ENCODE measurements around the gene LDLRAD4.

Gene LDLRAD4

GRCh38 chr18:13585379-13586153 lies 367.0 kb downstream of the LDLRAD4 start:
- H3K4me3 ChIP-seq (ENCODE audit: low read depth, low read length) = no peak overlapping the region
- no peak for DNase-seq (ENCODE audit: low read depth)
- TF ChIP-seq CTCF (conservative IDR thresholded peaks at IDR 0.05; ENCODE audit: low read depth, low read length) = no peak

GRCh38 chr18:13587001-13587400 lies 368.4 kb downstream of the LDLRAD4 start:
- TF ChIP-seq CTCF (conservative IDR thresholded peaks at IDR 0.05; ENCODE audit: low read depth, low read length) = no peak
- DNase-seq (ENCODE audit: low read depth) = no peak
- no peak overlapping the region for H3K4me3 ChIP-seq (ENCODE audit: low read depth, low read length)

GRCh38 chr18:13587477-13587876 lies 368.9 kb downstream of the LDLRAD4 start:
- DNase-seq (ENCODE audit: low read depth) = no peak
- no peak overlapping the region for H3K4me3 ChIP-seq (ENCODE audit: low read depth, low read length)
- TF ChIP-seq CTCF (conservative IDR thresholded peaks at IDR 0.05; ENCODE audit: low read depth, low read length) = no peak

- no peak for DNase-seq (ENCODE audit: low read depth)
- H3K4me3 ChIP-seq (ENCODE audit: low read depth, low read length) = no peak overlapping the region
- TF ChIP-seq CTCF (conservative IDR thresholded peaks at IDR 0.05; ENCODE audit: low read depth, low read length) = no peak
These were observed 369.4 kb downstream of the LDLRAD4 start for GRCh38 chr18:13587937-13588336.

GRCh38 chr18:13589316-13589715 lies 370.8 kb downstream of the LDLRAD4 start:
- no peak overlapping the region for H3K4me3 ChIP-seq (ENCODE audit: low read depth, low read length)
- TF ChIP-seq CTCF (conservative IDR thresholded peaks at IDR 0.05; ENCODE audit: low read depth, low read length) = no peak
- no peak for DNase-seq (ENCODE audit: low read depth)

- DNase-seq (ENCODE audit: low read depth) = no peak
- no peak for TF ChIP-seq CTCF (conservative IDR thresholded peaks at IDR 0.05; ENCODE audit: low read depth, low read length)
- no peak overlapping the region for H3K4me3 ChIP-seq (ENCODE audit: low read depth, low read length)
These were observed 371.4 kb downstream of the LDLRAD4 start for GRCh38 chr18:13589943-13590342.

GRCh38 chr18:13592246-13592645 lies 373.7 kb downstream of the LDLRAD4 start:
- no peak overlapping the region for H3K4me3 ChIP-seq (ENCODE audit: low read depth, low read length)
- TF ChIP-seq CTCF (conservative IDR thresholded peaks at IDR 0.05; ENCODE audit: low read depth, low read length) = no peak
- DNase-seq (ENCODE audit: low read depth) = no peak
